COR-L47 (cell line): ENCODE measurements around the gene CST9L.
"Not testable (repeated sequence)": the region's sequence is repeated elsewhere in the genome, so short reads cannot be mapped to it uniquely, and the experiment has no call there.

Experiments used
- DNase-seq: peaks from one replicate; lab custom pipeline; 2025; lab: John Stamatoyannopoulos, UW

CST9L gene

DNA sequence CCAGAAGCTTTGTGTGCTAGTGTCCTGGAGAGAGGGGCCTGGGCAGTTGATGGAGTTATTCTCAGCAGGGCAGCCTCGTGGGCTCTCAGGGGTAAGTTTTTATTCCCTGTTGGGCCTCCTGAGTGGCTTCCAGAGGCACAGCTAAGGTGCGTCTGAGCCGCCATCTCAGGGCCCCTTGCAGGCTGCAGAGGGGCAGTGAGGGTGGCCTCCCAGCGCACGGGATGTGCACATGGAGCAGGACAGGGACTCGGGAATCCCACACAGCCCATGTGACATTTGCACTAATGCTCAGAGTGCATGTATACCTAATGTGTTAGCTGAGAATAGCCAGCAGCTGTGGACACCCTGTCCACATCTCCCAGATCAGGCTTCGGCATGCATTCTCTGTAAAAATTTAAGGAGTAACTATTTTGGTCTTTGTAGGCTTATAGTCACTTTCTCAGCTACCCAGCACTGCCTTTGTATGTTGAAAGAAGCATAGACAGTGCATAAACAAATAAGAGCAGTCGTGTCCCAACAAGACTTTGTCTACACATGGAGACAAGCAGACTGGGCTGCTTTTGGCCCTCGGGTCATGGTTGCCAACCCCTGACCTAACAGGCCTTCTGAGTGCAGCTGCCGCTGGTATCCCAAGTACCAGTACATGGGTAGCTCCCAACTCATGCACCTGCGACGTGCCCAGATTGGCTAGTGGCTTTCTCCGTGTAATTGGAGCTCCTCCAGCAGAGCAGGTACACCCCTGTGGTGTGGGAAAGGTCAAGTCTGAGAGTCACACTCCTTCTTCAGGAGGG, 18.6 kb upstream of the CST9L start:
- DNase-seq = no peak

DNA sequence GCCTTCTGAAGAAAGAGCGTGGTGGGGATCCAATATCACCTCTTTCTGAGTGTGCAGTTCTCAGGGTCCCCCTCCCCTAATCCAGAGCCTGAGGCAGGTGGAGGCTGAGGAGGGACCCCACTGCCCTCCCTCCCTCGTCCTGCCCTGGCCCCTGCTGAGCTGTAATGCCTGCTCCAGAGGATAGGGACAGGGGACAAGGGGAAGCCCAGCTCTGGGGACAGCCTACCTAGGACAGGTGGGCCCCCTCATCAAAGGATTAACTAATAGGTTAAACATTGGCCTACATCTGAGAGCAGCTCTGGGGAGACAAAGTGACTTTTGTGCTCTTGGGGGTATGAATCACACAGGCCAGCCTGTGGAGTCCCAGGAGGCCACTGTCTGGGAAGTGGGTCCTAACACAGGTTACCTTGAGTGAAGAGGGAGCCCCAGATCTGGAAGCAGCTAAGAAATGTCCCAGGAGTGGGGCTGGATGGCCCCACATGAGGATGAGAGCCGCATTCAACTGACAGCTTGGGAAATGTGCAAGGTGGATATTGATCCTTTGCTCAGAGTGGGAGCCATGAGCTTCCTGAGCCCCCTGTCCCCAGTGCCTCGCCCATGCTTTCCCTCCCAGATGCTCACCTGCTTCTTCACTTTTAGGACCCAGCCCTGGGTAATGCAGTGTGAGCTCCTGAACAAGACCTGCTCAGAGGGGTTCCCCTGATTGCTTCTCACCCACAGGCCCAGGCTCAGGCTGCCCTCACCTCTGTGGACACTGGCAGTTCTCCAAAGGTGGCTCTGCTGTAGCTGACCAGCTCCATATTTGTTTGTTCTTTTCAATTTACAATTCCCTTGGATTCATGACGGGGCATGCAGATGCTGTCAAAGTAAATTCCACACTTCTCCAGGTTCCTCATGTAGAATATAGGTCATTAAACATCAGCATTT, 17.8 kb upstream of the CST9L start:
- no peak for DNase-seq

DNA sequence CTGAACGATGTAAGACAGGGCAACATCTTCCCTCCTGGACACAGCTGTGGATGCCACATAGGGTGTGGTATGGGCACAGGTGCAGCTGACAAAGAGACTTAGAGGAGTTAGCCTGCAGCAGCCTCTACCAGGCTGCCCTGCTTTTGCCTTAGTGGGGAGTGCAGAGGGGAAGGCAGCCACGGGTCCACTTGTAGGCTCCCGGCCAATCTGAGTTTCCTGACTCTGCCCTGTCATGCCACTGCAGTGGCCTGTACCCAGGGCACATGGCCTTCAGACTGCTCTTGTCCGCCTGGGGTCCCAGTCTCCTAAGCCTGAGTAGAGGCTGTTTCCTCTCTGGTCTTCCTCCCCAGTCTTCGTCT, 17.1 kb upstream of the CST9L start:
- no peak for DNase-seq

DNA sequence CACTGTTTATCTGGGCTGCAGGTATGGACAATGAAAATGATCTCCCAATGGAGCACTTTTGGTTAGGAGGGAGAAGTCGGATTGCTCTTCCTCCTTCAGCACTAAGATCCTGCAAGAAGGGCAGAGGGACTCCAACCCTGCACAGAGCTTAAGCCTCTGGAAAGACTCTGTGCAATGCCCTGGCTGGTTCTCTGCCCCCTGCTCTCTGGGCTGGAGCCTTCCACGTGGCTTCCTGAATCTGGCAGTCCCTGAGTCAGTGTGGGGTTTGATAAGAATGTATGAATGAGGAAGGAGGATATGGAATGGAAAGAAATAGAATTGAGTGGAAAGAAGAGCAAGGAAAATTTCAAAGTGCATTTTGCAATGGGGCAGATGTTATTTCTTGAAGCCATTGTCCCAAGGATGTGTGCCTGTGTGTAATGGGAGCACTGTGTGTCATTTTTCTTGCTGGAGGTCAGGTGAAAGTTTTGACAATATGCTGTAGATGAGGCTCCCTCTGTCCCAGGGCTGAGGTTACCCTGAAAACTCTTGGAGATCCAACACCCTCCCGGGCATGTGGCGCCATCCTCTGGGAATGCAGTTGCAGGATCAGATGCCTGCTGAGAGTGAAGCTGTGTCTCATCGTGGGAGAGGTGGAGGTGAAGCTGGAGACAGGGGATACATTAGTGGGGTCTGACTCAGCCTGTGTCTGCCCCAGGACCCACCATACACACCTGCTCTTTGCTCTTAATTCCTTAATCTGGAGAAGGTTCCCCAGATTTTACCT, 16.3 kb upstream of the CST9L start:
- no peak for DNase-seq

DNA sequence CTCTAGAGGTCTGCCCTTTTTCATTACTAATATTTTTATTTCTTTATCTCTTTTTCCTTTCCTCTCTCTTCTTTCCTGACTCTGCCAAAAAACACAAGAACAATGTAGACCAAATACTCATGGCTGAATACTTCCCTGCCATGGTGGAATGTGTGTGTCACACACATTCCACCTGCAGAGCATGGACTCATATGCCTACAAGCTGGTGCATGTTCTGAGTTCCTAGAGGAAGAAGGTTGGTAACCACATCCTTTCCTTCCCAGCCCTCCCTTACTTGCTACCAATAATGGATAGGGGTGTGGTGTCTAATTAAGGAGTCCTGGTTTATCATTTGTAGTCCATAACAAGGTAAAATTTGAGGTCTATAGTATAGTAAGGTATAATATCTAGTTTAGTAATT, 15.2 kb upstream of the CST9L start:
- DNase-seq = no peak

DNA sequence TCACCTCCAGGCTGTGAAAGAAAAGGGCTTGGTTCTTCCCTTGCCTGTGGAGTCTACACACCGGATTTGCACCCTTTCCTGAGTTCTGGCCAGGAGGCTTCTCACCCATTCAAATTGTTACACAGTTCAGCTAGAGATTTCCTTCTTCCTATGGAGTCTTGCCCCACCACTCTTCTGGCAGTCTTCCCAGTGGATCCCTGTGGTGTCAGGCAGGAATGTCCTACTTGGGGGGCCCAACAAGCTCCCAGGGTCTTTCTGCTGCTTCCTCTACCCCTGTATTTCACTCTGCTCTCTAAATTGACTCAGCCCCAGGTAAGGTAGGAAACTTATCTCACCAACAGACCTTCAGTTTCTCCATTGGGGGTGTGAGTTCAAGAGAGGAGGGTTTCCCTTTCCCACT, 14.0 kb upstream of the CST9L start:
- DNase-seq = no peak

- DNase-seq = not testable (repeated sequence)
Observed at GRCh38 chr20:23581833-23582232, 13.5 kb upstream of the CST9L start.

- DNase-seq = no peak
Observed at GRCh38 chr20:23574977-23575376, 6.7 kb upstream of the CST9L start.

GRCh38 chr20:23570178-23570760, 2.0 kb upstream of the CST9L start:
- no peak for DNase-seq

DNA sequence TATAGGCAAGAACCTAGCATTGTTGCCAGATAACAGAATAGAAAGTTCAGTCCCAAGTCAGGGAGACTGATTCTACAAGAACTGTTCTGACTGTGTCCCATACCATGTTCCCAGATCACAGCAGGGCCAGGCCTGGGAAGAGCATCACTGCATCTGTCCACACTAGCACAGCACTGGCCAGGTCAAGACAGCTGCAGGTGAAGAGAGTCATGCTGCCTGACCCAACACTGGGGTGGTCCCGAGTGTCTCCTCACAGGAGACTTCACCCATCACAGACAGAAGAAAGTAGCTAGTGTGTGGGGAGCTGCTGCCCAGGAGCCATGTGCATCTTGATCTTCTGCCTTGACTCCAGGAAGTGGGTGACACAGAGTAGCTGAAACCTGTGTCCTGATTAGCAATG, 1.3 kb upstream of the CST9L start:
- DNase-seq = no peak

- no peak for DNase-seq
Observed at GRCh38 chr20:23568971-23569330, 667 bp upstream of the CST9L start.

DNA sequence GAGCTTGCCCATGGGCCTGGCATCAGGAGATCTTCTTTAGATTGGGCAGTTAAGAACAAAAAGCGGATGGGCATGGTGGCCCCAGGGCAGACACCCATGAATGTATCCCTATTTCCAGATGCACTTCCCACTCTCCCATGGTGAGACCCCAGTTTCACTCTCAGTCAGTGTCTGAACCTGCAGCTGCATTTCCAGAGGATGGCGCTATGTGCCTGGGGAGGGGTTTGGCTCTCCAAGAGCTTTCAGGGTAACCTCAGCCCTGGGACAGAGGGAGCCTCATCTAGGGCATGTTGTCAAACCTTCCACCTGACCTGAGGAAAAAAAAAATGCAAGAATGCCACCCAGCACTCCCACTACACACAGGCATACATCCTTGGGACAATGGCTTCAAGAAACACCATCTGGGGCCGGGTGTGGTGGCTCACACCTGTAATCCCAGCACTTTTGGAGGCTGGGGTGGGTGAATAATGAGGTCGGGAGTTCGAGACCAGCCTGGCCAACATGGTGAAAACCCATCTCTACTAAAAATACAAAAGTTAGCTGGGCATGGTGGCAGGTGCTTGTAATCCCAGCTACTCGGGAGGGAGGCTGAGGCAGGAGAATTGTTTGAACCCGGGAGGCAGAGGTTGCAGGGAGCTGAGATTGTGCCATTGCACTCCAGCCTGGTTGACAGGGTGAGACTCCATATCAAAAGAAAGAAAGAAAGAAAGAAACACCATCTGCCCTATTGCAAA, 1.9 kb downstream of the CST9L start:
- no peak for DNase-seq

DNA sequence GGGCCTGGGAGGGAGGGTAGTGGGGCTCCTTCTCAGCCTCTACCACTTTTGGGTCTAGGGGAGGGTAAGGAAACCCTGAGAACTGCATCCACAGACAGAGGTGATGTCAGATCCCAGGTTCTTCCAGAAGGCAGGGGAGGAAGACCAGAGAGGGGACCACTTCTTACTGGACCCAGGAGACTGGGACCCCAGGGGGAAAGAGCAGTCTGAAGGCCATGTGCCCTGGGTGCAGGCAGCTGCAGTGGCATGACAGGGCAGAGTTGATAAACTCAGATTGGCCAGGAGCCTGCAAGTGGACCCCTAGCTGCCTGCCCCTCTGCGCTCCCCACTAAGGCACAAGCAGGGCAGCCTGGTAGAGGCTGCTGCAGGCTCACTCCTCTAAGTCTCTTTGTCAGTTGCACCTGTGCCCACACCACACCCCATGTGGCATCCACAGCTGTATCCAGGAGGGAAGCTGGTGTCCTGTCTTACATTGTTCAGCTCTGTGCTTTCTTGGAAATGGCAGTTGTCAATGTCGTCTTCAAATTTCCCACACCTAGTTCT, 2.7 kb downstream of the CST9L start:
- DNase-seq = no peak

DNA sequence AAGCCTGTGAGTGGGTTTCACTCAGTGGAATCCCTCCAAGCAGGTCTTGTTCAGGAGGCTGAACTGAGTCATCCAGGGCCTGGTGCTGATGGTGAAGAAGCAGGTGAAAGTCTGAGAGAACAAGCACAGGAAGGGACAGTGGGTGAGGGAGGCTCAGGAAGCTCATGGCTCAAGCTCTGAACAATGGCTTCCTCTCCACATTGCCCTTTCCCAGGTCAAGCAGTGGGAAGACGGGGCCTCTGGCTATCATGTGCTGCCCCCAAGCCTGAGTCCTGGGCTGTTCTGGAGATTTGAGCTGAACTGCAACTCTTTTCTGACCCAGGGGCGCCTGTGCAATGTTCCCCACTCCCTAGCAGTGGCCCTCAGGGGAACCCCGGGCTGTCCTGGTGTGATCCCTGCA, 3.4 kb downstream of the CST9L start:
- no peak for DNase-seq

DNA sequence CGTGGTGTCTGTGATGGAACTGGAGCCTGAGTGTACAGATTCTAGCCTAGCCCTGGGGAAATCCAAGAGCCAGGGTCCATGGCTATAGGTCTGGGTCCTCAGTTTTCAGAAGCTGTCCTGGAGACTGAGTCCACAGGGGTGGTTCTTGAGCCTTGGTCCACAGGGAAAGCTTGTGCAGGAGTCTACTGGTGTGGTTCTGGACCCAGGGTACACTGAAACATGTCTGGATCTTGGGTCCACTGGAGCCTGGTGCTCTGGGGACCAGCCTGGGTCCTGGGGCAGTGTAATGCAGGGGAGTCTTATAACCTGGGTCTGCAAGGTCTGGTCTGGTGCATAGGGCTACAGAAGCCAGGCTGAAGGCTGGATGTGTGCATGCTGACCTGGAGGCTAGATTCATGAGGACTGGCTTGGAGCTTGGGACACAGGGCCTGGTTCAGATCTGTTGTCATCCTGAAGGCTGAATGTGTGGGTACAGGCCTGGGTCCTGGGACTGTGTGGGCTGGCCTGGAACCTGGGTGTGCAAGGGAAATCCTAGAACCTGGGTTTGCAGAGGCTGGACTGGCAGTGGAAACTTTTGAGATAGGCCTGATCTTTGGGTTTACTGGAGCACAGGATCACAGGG, 5.5 kb downstream of the CST9L start:
- no peak for DNase-seq

DNA sequence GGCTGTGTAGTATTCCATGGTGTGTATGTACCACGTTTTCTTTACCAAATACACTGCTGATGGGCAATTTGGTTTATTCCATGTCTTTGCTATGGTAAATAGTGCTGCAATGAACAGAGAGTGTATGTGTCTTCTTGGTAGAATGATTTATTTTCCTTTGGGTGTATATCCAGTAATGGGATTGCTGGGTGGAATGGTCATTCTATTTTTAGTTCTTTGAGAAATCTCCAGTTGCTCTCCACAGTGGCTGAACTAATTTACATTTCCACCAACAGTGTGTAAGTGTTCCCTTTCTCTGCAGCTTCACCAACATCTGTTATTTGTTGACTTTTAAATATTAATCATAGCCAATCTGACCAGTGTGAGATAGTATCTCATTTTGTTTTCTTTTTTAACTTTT, 13.9 kb downstream of the CST9L start:
- DNase-seq = no peak

DNA sequence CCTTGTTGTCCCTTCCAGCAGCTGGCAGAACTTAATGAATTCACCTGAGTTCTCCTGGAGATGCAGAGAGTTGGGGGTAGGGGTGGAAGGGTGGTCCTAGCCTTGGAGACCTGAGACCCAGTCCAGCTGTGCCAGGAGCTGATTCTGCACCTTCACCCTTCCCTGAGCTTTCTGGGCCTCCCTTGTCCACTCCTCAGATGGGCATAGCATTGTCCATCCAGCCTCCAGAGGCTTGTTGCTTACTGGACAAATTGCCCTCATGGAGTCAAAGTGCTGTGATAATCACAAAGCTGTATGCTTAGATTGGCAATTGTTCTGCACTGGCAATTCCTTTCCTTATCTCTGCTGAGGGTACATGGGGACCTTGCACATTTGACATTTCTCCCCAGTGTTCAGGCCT, 16.5 kb downstream of the CST9L start:
- DNase-seq = no peak

DNA sequence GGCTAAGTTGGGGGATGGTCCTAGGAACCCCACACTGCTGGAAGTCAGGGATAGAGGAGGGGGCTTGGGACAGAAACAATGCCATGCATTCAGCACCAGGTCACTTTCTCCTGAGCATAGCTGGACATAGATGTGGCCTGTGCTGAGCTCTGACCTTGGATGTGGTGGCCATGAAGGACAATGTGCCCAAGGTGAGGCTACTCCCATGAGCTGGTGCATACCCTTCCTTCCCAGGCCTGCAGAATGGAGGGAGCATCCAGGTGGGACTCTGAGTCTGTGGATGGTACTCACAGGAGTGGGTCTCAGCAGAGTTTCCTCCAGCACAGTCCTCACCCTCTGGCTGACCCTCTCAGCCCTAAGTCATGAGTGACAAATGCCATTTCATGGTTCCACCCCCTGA, 16.9 kb downstream of the CST9L start:
- no peak for DNase-seq

- DNase-seq = no peak
Observed at GRCh38 chr20:23550227-23550626, 18.1 kb downstream of the CST9L start.

- DNase-seq = no peak
Observed at GRCh38 chr20:23548408-23548807, 19.9 kb downstream of the CST9L start.

DNA sequence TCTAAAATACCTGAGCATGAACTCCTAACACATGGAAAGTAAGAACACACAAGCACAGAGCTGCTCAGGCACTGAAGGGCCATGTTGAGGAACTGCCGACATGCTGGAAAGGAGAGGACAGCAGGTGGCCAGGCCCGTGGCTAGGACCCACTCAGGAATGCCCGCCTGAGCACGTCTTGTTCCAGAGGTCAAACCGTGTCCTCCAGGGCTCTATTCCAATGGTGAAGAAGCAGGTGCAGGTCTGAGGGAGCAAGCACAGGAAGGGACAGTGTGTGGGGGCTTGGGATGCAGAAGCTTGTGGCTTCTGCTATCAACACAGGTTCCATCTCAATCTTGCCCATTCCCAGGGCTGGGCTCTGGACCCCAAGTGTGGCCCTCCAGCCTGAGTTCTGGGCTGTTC, 20.7 kb downstream of the CST9L start:
- DNase-seq = no peak
